ENCODE data around the gene IGF1R. TPM values are rescaled to one million over a fixed set of nuclear protein-coding genes. Genes with fewer than 3 reads are reported as not detected.
A peak's percentile ranks its signal among the peaks of the same experiment; 100 is the strongest.

IGF1R gene
- total and polyA plus RNA-seq, 4 donors, result 5.9 to 154 (median 27.6) TPM

DNA sequence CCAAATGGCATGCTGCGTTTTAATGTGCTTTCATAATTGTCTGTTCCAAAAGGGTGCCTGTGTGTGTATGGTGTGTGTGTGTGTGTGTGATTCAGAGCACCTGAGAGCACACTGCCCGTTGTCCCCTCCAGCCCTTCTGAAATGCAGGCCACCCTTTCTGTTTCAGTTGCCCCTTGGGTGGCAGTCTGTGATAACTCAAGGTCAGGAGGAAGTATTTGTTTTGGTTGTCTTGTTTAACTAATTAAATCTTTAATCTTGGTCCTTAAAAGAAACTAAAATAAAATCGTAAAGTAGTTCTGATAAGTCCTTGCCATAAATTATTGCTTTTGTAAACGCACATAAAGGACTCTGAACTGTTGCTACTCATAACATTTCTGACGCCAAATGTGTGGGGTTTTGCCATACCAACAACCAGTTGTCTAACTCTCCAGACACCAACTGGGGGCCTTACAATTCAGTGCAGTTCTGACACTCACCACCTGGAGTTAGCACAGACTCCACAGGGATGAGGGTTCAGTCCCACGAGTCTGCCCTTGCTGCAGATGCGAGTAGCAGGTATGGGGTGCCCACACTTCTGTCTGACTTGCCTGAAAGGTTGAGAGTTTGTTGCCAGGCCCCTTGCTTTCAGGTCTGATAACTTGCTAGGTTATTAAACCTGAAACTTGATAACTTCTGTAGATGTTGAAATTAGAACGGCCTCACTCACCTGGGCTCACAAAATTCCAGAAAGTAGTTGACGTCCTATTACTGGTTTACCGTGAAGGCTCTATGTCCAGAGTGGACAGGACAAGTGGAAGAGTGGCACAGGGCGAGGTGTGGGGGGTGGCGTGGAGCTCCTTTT, 157.3 kb downstream of the IGF1R start:
- 71 to 84% methylated on average over 12 of the region's 12 CpGs for WGBS, 2 donors
- TF ChIP-seq, protein P1, sequence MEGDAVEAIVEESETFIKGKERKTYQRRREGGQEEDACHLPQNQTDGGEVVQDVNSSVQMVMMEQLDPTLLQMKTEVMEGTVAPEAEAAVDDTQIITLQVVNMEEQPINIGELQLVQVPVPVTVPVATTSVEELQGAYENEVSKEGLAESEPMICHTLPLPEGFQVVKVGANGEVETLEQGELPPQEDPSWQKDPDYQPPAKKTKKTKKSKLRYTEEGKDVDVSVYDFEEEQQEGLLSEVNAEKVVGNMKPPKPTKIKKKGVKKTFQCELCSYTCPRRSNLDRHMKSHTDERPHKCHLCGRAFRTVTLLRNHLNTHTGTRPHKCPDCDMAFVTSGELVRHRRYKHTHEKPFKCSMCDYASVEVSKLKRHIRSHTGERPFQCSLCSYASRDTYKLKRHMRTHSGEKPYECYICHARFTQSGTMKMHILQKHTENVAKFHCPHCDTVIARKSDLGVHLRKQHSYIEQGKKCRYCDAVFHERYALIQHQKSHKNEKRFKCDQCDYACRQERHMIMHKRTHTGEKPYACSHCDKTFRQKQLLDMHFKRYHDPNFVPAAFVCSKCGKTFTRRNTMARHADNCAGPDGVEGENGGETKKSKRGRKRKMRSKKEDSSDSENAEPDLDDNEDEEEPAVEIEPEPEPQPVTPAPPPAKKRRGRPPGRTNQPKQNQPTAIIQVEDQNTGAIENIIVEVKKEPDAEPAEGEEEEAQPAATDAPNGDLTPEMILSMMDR (IDR thresholded peaks at IDR 0.05; ENCODE audit: control extremely low read depth, extremely low read depth), result no peak
- Histone ChIP-seq H3K36me3 (ENCODE audit: control insufficient read depth in 4 of 4, insufficient read depth in 4 of 4, low read length in 4 of 4) (no peaks in the 10 kb centered on the region), H3K27ac (ENCODE audit: low read depth in 1 of 2, low read length in 1 of 2) (no peak overlapping the region), H3K27me3 (ENCODE audit: control insufficient read depth in 3 of 3, insufficient read depth in 3 of 3, low read length in 2 of 3) (no peaks in the 10 kb centered on the region), H3K9me3 (ENCODE audit: control insufficient read depth in 4 of 4, insufficient read depth in 3 of 4, low read length in 3 of 4) (no peaks in the 10 kb centered on the region), H3K9ac (ENCODE audit: insufficient read depth in 1 of 2, low read length in 2 of 2) (no peak overlapping the region), H3K4me1 (ENCODE audit: control insufficient read depth in 5 of 5, insufficient read depth in 5 of 5, low read length in 5 of 5) (peaks cover 11 to 44% (median 29%) of the 10 kb centered on the region in 5 donors), H3K4me3 (no peak overlapping the region)
- ATAC-seq (ENCODE audit: insufficient read depth, low FRiP score), result no peak
- DNase-seq, result no peak

- ATAC-seq (ENCODE audit: insufficient read depth, low FRiP score) (no peak), DNase-seq (no peak)
- Histone ChIP-seq H3K27ac (ENCODE audit: low read depth in 1 of 2, low read length in 1 of 2) (no peak overlapping the region), H3K9me3 (ENCODE audit: control insufficient read depth in 4 of 4, insufficient read depth in 3 of 4, low read length in 3 of 4) (no peaks in the 10 kb centered on the region), H3K27me3 (ENCODE audit: control insufficient read depth in 3 of 3, insufficient read depth in 3 of 3, low read length in 2 of 3) (no peaks in the 10 kb centered on the region), H3K9ac (ENCODE audit: insufficient read depth in 1 of 2, low read length in 2 of 2) (no peak overlapping the region), H3K4me3 (no peak overlapping the region), H3K4me1 (ENCODE audit: control insufficient read depth in 5 of 5, insufficient read depth in 5 of 5, low read length in 5 of 5) (peaks cover 6 to 36% (median 21%) of the 10 kb centered on the region in 5 donors), H3K36me3 (ENCODE audit: control insufficient read depth in 4 of 4, insufficient read depth in 4 of 4, low read length in 4 of 4) (no peaks in the 10 kb centered on the region)
- WGBS, 2 donors, result 88% methylated on average over 9 of the region's 9 CpGs
- TF ChIP-seq, protein P1 (IDR thresholded peaks at IDR 0.05; ENCODE audit: control extremely low read depth, extremely low read depth), result no peak
Observed at GRCh38 chr15:98806275-98806895, 158.0 kb downstream of the IGF1R start.

DNA sequence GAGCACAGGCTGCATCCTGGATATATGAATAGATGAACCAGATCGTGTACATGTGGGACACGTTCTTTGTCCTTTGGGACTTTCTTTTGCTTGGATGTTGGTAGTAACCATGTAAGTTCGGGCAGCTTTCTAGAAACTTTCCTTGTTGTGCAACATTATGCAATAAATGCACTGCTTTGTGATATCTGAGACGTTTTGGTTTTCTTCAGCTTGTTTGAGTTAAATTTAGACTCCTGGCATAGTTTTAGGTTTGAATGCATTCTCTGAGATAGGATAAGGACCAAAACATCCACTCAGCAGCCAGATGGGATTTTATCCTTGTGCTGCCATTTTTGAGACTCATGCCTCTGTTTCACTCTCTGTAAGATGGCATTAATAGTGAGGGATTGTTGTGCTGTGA, 158.9 kb downstream of the IGF1R start:
- no peaks in the 10 kb centered on the region for H3K36me3 ChIP-seq (ENCODE audit: control insufficient read depth in 4 of 4, insufficient read depth in 4 of 4, low read length in 4 of 4)
- ATAC-seq (ENCODE audit: insufficient read depth, low FRiP score) (no peak), DNase-seq (peak in 2 of 3 donors; percentile 87 to 92)
- WGBS, 2 donors, result 28 to 51% methylated on average over 4 of the region's 4 CpGs
- H3K4me3 ChIP-seq, result no peak overlapping the region
- H3K27me3 ChIP-seq (ENCODE audit: control insufficient read depth in 3 of 3, insufficient read depth in 3 of 3, low read length in 2 of 3), result no peaks in the 10 kb centered on the region
- H3K27ac ChIP-seq (ENCODE audit: low read depth in 1 of 2, low read length in 1 of 2), result no peak overlapping the region
- TF ChIP-seq, protein P1 (IDR thresholded peaks at IDR 0.05; ENCODE audit: control extremely low read depth, extremely low read depth), result no peak
- H3K9ac ChIP-seq (ENCODE audit: insufficient read depth in 1 of 2, low read length in 2 of 2), result peak overlapping the region in 1 of 2 donors; percentile 66
- H3K9me3 ChIP-seq (ENCODE audit: control insufficient read depth in 4 of 4, insufficient read depth in 3 of 4, low read length in 3 of 4), result no peaks in the 10 kb centered on the region
- peaks cover 0 to 28% (median 15%) of the 10 kb centered on the region in 5 donors for H3K4me1 ChIP-seq (ENCODE audit: control insufficient read depth in 5 of 5, insufficient read depth in 5 of 5, low read length in 5 of 5)

Data from lung (tissue), 12 donors.